SJCRH30 (cell line): ENCODE results near the gene TIGD2. TPM values are rescaled to one million over a fixed set of nuclear protein-coding genes. Genes with fewer than 3 reads are reported as not detected.
A peak's percentile ranks its signal among the peaks of the same experiment; 100 is the strongest.

Experiments
- DNase-seq, 2 experiments: peaks; one replicate each; pipeline ENCODE4 v3.0.0-alpha.2; 2015 to 2020
- H3K27ac ChIP-seq: fragments of 250-450 bp; sonication (Bioruptor Pico); 2 replicates; pipeline ENCODE4 v1.5.1; 2020; ENCODE audit warnings: mild to moderate bottlenecking, moderate library complexity
- H3K27me3 ChIP-seq: fragments of 250-450 bp; sonication (Bioruptor Pico); 2 replicates; pipeline ENCODE4 v1.5.1; 2020; ENCODE audit warnings: mild to moderate bottlenecking, moderate library complexity
- H3K36me3 ChIP-seq: fragments of 250-450 bp; sonication (Bioruptor Pico); 2 replicates; pipeline ENCODE4 v1.5.1; 2020; ENCODE audit warnings: mild to moderate bottlenecking, moderate library complexity
- H3K4me1 ChIP-seq: fragments of 250-450 bp; sonication (Bioruptor Pico); 2 replicates; pipeline ENCODE4 v1.5.1; 2020; ENCODE audit warnings: mild to moderate bottlenecking, moderate library complexity
- H3K4me3 ChIP-seq: fragments of 250-450 bp; sonication (Bioruptor Pico); 2 replicates; pipeline ENCODE4 v1.5.1; 2020; ENCODE audit warnings: mild to moderate bottlenecking, moderate library complexity
- H3K9me3 ChIP-seq: fragments of 250-450 bp; sonication (Bioruptor Pico); replicated peaks from 2 replicates; pipeline ENCODE4 v1.5.1; 2020; ENCODE audit warnings: mild to moderate bottlenecking, moderate library complexity
- total RNA-seq: library from RNA; depleted of rRNA; stranded (reverse); fragments of >200 nt; shearing (Covaris generic); gene quantifications from 2 replicates; pipeline ENCODE4 v1.2.3, GENCODE V29; 2014

TIGD2 gene
- total RNA-seq, 1 experiment from 2014 or later = 36.4 TPM

- peak overlapping the region; percentile 98 for H3K4me3 ChIP-seq
- no peak overlapping the region for H3K27ac ChIP-seq
- H3K9me3 ChIP-seq = no peaks in the 10 kb centered on the region
Measured at GRCh38 chr4:89109841-89110540, 1.3 kb upstream of the TIGD2 start.

GRCh38 chr4:89110541-89110985, 770 bp upstream of the TIGD2 start:
- Histone ChIP-seq H3K9me3 (no peaks in the 10 kb centered on the region), H3K4me1 (peaks cover 8% of the 10 kb centered on the region), H3K27ac (no peak overlapping the region), H3K27me3 (no peaks in the 10 kb centered on the region; the same call in 1 of the 2 replicates), H3K36me3 (peaks cover 28% of the 10 kb centered on the region), H3K4me3 (peak overlapping the region; percentile 98)
- no peak for DNase-seq

More at GRCh38 chr4:89109841-89110540, 1.3 kb upstream of the TIGD2 start:
- peaks cover 8% of the 10 kb centered on the region for H3K4me1 ChIP-seq
- H3K27me3 ChIP-seq = no peaks in the 10 kb centered on the region; the same call in 1 of the 2 replicates
- peaks cover 23% of the 10 kb centered on the region for H3K36me3 ChIP-seq
- no peak for DNase-seq

GRCh38 chr4:89111833-89112563, 665 bp downstream of the TIGD2 start:
- peak in 1 of 2 experiments; percentile 53 for DNase-seq
- H3K27ac ChIP-seq = peak overlapping the region; percentile 78
- peak overlapping the region; percentile 98 for H3K4me3 ChIP-seq
- peaks cover 8% of the 10 kb centered on the region for H3K4me1 ChIP-seq
- no peaks in the 10 kb centered on the region for H3K9me3 ChIP-seq
- peaks cover 33% of the 10 kb centered on the region for H3K36me3 ChIP-seq
- H3K27me3 ChIP-seq = no peaks in the 10 kb centered on the region; the same call in 1 of the 2 replicates

GRCh38 chr4:89113415-89113814, 2.1 kb downstream of the TIGD2 start:
- Histone ChIP-seq H3K27ac (no peak overlapping the region), H3K36me3 (peaks cover 33% of the 10 kb centered on the region), H3K27me3 (no peaks in the 10 kb centered on the region; the same call in 1 of the 2 replicates), H3K4me1 (peaks cover 8% of the 10 kb centered on the region), H3K9me3 (no peaks in the 10 kb centered on the region), H3K4me3 (no peak overlapping the region)
- DNase-seq = no peak

GRCh38 chr4:89114100-89114499, 2.8 kb downstream of the TIGD2 start:
- no peak overlapping the region for H3K27ac ChIP-seq
- H3K27me3 ChIP-seq = no peaks in the 10 kb centered on the region; the same call in 1 of the 2 replicates
- peaks cover 33% of the 10 kb centered on the region for H3K36me3 ChIP-seq
- no peaks in the 10 kb centered on the region for H3K9me3 ChIP-seq
- no peak for DNase-seq
- peaks cover 8% of the 10 kb centered on the region for H3K4me1 ChIP-seq
- no peak overlapping the region for H3K4me3 ChIP-seq

GRCh38 chr4:89117115-89117514, 5.8 kb downstream of the TIGD2 start:
- no peak overlapping the region for H3K4me3 ChIP-seq
- DNase-seq = no peak
- H3K36me3 ChIP-seq = peaks cover 33% of the 10 kb centered on the region
- no peak overlapping the region for H3K27ac ChIP-seq
- no peaks in the 10 kb centered on the region; the same call in 1 of the 2 replicates for H3K9me3 ChIP-seq
- H3K4me1 ChIP-seq = peaks cover 15% of the 10 kb centered on the region
- no peaks in the 10 kb centered on the region for H3K27me3 ChIP-seq

GRCh38 chr4:89119166-89119565, 7.8 kb downstream of the TIGD2 start:
- DNase-seq = no peak

GRCh38 chr4:89119836-89120235, 8.5 kb downstream of the TIGD2 start:
- DNase-seq = no peak
- Histone ChIP-seq H3K36me3 (peaks cover 11% of the 10 kb centered on the region), H3K4me1 (peaks cover 22% of the 10 kb centered on the region), H3K27me3 (no peaks in the 10 kb centered on the region), H3K9me3 (peaks cover 3% of the 10 kb centered on the region; the same call in 1 of the 2 replicates), H3K4me3 (no peak overlapping the region), H3K27ac (no peak overlapping the region)

More at GRCh38 chr4:89119166-89119565, 7.8 kb downstream of the TIGD2 start:
- H3K36me3 ChIP-seq = peaks cover 15% of the 10 kb centered on the region
- H3K27me3 ChIP-seq = no peaks in the 10 kb centered on the region
- H3K4me3 ChIP-seq = no peak overlapping the region
- H3K4me1 ChIP-seq = peaks cover 22% of the 10 kb centered on the region
- peaks cover 3% of the 10 kb centered on the region; the same call in 1 of the 2 replicates for H3K9me3 ChIP-seq
- no peak overlapping the region for H3K27ac ChIP-seq

- no peaks in the 10 kb centered on the region for H3K27me3 ChIP-seq
- peaks cover 22% of the 10 kb centered on the region for H3K4me1 ChIP-seq
- H3K9me3 ChIP-seq = peaks cover 3% of the 10 kb centered on the region; the same call in 1 of the 2 replicates
- DNase-seq = no peak
- H3K36me3 ChIP-seq = peaks cover 3% of the 10 kb centered on the region; the same call in 1 of the 2 replicates
- peak overlapping the region; percentile 40 for H3K27ac ChIP-seq
- H3K4me3 ChIP-seq = no peak overlapping the region
Measured at GRCh38 chr4:89121387-89122068, 10.2 kb downstream of the TIGD2 start.

GRCh38 chr4:89123451-89123851, 12.1 kb downstream of the TIGD2 start:
- H3K4me1 ChIP-seq = peaks cover 23% of the 10 kb centered on the region
- H3K27ac ChIP-seq = no peak overlapping the region
- H3K4me3 ChIP-seq = no peak overlapping the region
- H3K9me3 ChIP-seq = peaks cover 3% of the 10 kb centered on the region; the same call in 1 of the 2 replicates
- no peaks in the 10 kb centered on the region for H3K27me3 ChIP-seq
- H3K36me3 ChIP-seq = no peaks in the 10 kb centered on the region
- DNase-seq = no peak

- Histone ChIP-seq H3K36me3 (no peaks in the 10 kb centered on the region), H3K27me3 (no peaks in the 10 kb centered on the region), H3K27ac (no peak overlapping the region), H3K4me1 (peaks cover 32% of the 10 kb centered on the region), H3K9me3 (peaks cover 3% of the 10 kb centered on the region; the same call in 1 of the 2 replicates), H3K4me3 (no peak overlapping the region)
- DNase-seq = no peak
Measured at GRCh38 chr4:89125901-89126782, 14.8 kb downstream of the TIGD2 start.

GRCh38 chr4:89129080-89129640, 17.8 kb downstream of the TIGD2 start:
- Histone ChIP-seq H3K27ac (no peak overlapping the region), H3K4me1 (peaks cover 11% of the 10 kb centered on the region; the same call in 1 of the 2 replicates), H3K4me3 (no peak overlapping the region), H3K36me3 (no peaks in the 10 kb centered on the region), H3K27me3 (no peaks in the 10 kb centered on the region), H3K9me3 (no peaks in the 10 kb centered on the region)
- peak in 1 of 2 experiments; percentile 24 for DNase-seq

- H3K27me3 ChIP-seq = no peaks in the 10 kb centered on the region
- DNase-seq = no peak
- H3K4me1 ChIP-seq = no peaks in the 10 kb centered on the region
- H3K27ac ChIP-seq = no peak overlapping the region
- no peaks in the 10 kb centered on the region for H3K9me3 ChIP-seq
- H3K4me3 ChIP-seq = no peak overlapping the region
- H3K36me3 ChIP-seq = no peaks in the 10 kb centered on the region
Measured at GRCh38 chr4:89134775-89135319, 23.5 kb downstream of the TIGD2 start.
